IMR-90 (cell line): Measurements from ENCODE around the gene ZNF597. TPM values are rescaled to one million over a fixed set of nuclear protein-coding genes. Genes with fewer than 3 reads are reported as not detected.

Experiments used
- ATAC-seq: fragments of 200-7000 bp; cut with Tn5 transposase; 2 replicates; pipeline ENCODE4 v1.9.1; 2020; ENCODE audit warnings: low read depth, mild to moderate bottlenecking, moderate library complexity
- BruUV-seq: library from RNA; stranded (reverse); fragments of 400-500 nt; replicated peaks from 2 replicates; lab custom pipeline; 2021; lab: Mats Ljungman, UMichigan
- CTCF ChIA-PET: fragments of 300-600 bp; formaldehyde crosslinking; extraction: SDS; loops from one replicate; lab custom pipeline; 2021; ENCODE audit warnings: antibody characterized with exemption; lab: Yijun Ruan, JAX
- POLR2A ChIA-PET: fragments of 300-600 bp; sonication (Branson Sonifier 250); formaldehyde crosslinking; loops from one replicate; lab custom pipeline; 2022; ENCODE audit warnings: antibody characterized with exemption; ENCODE audit not compliant: unreplicated experiment; lab: Charles Lee
- DNase-seq: peaks from one replicate; pipeline ENCODE4 v3.0.0; 2013
- H2AFZ ChIP-seq: replicated peaks from 2 replicates; pipeline ENCODE3; 2013; ENCODE audit warnings: low read length, mild to moderate bottlenecking; ENCODE audit not compliant: poor library complexity
- H2AK5ac ChIP-seq: 2 replicates; pipeline ENCODE4 v1.6.1; 2013; ENCODE audit warnings: low read depth, low read length, inconsistent platforms
- H2AK9ac ChIP-seq: replicated peaks from 2 replicates; pipeline ENCODE3; 2013; ENCODE audit warnings: mild to moderate bottlenecking, low read depth, low read length, moderate library complexity; ENCODE audit not compliant: poor library complexity
- H2BK120ac ChIP-seq: 2 replicates; pipeline ENCODE4 v1.6.1; 2013; ENCODE audit warnings: low read depth, low read length, inconsistent platforms
- H2BK15ac ChIP-seq: 3 replicates; pipeline ENCODE4 v1.6.1; 2013; ENCODE audit warnings: low read depth, low read length, inconsistent platforms
- H2BK20ac ChIP-seq: 2 replicates; pipeline ENCODE4 v1.6.1; 2013; ENCODE audit warnings: low read depth, mild to moderate bottlenecking, inconsistent platforms, low read length, moderate library complexity
- H2BK5ac ChIP-seq: 2 replicates; pipeline ENCODE4 v1.6.1; 2013; ENCODE audit warnings: mild to moderate bottlenecking, low read depth, low read length, inconsistent platforms; ENCODE audit not compliant: poor library complexity, severe bottlenecking
- H3K14ac ChIP-seq: replicated peaks from 2 replicates; pipeline ENCODE4 v1.6.1; 2013; ENCODE audit warnings: low read depth, low read length, inconsistent platforms
- H3K18ac ChIP-seq: 2 replicates; pipeline ENCODE4 v1.6.1; 2013; ENCODE audit warnings: low read depth, low read length, control low read depth
- H3K23ac ChIP-seq: 2 replicates; pipeline ENCODE4 v1.6.1; 2013; ENCODE audit warnings: low read depth, low read length, inconsistent platforms
- H3K27ac ChIP-seq: 2 replicates; pipeline ENCODE4 v1.5.1; 2013; ENCODE audit warnings: mild to moderate bottlenecking, control low read depth, low read length; ENCODE audit not compliant: insufficient read depth
- H3K27me3 ChIP-seq: 2 replicates; pipeline ENCODE4 v1.6.1; 2013; ENCODE audit warnings: low read length; ENCODE audit not compliant: control insufficient read depth, insufficient read depth
- H3K36me3 ChIP-seq: 2 replicates; pipeline ENCODE4 v1.6.1; 2013; ENCODE audit warnings: low read length, mixed read lengths; ENCODE audit not compliant: control insufficient read depth, insufficient read depth
- H3K4ac ChIP-seq: 2 replicates; pipeline ENCODE4 v1.6.1; 2013; ENCODE audit warnings: low read depth, low read length, inconsistent platforms
- H3K4me1 ChIP-seq: 2 replicates; pipeline ENCODE4 v1.6.1; 2013; ENCODE audit warnings: low read length, mixed read lengths; ENCODE audit not compliant: control insufficient read depth, insufficient read depth
- H3K4me2 ChIP-seq: 2 replicates; pipeline ENCODE4 v1.6.1; 2013; ENCODE audit warnings: low read depth, mild to moderate bottlenecking, control low read depth, low read length, moderate library complexity
- H3K4me3 ChIP-seq: 2 replicates; pipeline ENCODE4 v1.5.1; 2013; ENCODE audit warnings: low read depth, mild to moderate bottlenecking, control low read depth, low read length, moderate library complexity; ENCODE audit not compliant: insufficient read depth
- H3K56ac ChIP-seq: 2 replicates; pipeline ENCODE4 v1.6.1; 2013; ENCODE audit warnings: low read length, inconsistent platforms; ENCODE audit not compliant: insufficient read depth; ENCODE audit errors: extremely low read depth
- H3K79me1 ChIP-seq, 2 experiments: 2 replicates each; pipeline ENCODE4 v1.6.1; 2013; ENCODE audit warnings: low read length in 2 of 2, inconsistent platforms in 1 of 2, low read depth in 1 of 2
- H3K9ac ChIP-seq: 2 replicates; pipeline ENCODE4 v1.6.1; 2013; ENCODE audit warnings: low read depth, low read length, control low read depth
- H3K9me1 ChIP-seq: 2 replicates; pipeline ENCODE4 v1.6.1; 2013; ENCODE audit warnings: low read length, inconsistent platforms; ENCODE audit not compliant: insufficient read depth
- H3K9me3 ChIP-seq: 2 replicates; pipeline ENCODE4 v1.6.1; 2013; ENCODE audit warnings: low read length; ENCODE audit not compliant: control insufficient read depth, insufficient read depth
- H4K20me1 ChIP-seq: 2 replicates; pipeline ENCODE4 v1.6.1; 2013; ENCODE audit warnings: low read length, inconsistent platforms; ENCODE audit not compliant: insufficient read depth
- H4K5ac ChIP-seq: 2 replicates; pipeline ENCODE4 v1.6.1; 2013; ENCODE audit warnings: mild to moderate bottlenecking, low read depth, low read length, control low read depth
- H4K8ac ChIP-seq, 2 experiments: 2 replicates each; pipeline ENCODE4 v1.6.1; 2013; ENCODE audit warnings: low read depth in 2 of 2, low read length in 2 of 2, control low read depth in 1 of 2, inconsistent platforms in 1 of 2
- H4K91ac ChIP-seq: 2 replicates; pipeline ENCODE4 v1.6.1; 2013; ENCODE audit warnings: low read depth, low read length, inconsistent platforms; ENCODE audit not compliant: insufficient read depth
- CHD1 ChIP-seq: IDR thresholded peaks from 2 replicates; pipeline ENCODE4 v1.6.1; 2012; ENCODE audit warnings: low read depth, low read length, improper control_type of control experiment
- FOS ChIP-seq: fragments of 150-350 bp; IDR thresholded peaks from 2 replicates; pipeline ENCODE4 v1.6.1; 2016; ENCODE audit warnings: low read depth, low read length
- MAFK ChIP-seq: IDR thresholded peaks from 2 replicates; pipeline ENCODE4 v1.6.1; 2012; ENCODE audit warnings: low read depth, low read length, improper control_type of control experiment
- POLR2A ChIP-seq: IDR thresholded peaks from 2 replicates; pipeline ENCODE4 v1.6.1; 2012; ENCODE audit warnings: mild to moderate bottlenecking, low read depth, low read length
- RAD21 ChIP-seq: IDR thresholded peaks from 2 replicates; pipeline ENCODE4 v1.6.1; 2012; ENCODE audit warnings: low read length, improper control_type of control experiment
- WGBS, 2 experiments: methylation state at CpG; one replicate each; pipeline versions ENCODE4 v1.1.5 to v1.1.7; 2013; ENCODE audit warnings: missing lambda C conversion rate in 2 of 2; ENCODE audit not compliant: insufficient read length in 1 of 2; ENCODE audit errors: extremely low coverage in 2 of 2; 5-methylcytosine and 5-hydroxymethylcytosine counted together
- dilution Hi-C: fragments of 300-500 bp; cut with HindIII; formaldehyde crosslinking; loops from one replicate; pipeline ENCODE4 v1.14.3; 2018; ENCODE audit warnings: low sequenced_read_pairs; ENCODE audit not compliant: unreplicated experiment
- in situ Hi-C: fragments of 300-500 bp; cut with MboI; formaldehyde crosslinking; loops from 3 replicates; pipeline ENCODE4 v1.14.3; 2019; ENCODE audit warnings: low sequenced_read_pairs, inconsistent platforms, mixed read lengths
- intact Hi-C: fragments of 100-400 bp; cut with micrococcal nuclease; formaldehyde crosslinking; loops from 2 replicates; pipeline ENCODE4 v1.10.0; 2022
- polyA plus RNA-seq, 3 experiments: library from polyadenylated mRNA; depleted of rRNA; stranded (reverse); fragments of >200 nt; gene quantifications; 2 replicates each; pipeline ENCODE4 v1.2.3, GENCODE V29; 2012; ENCODE audit warnings: low replicate concordance in 1 of 3
- total RNA-seq: library from RNA; depleted of rRNA; stranded (reverse); fragments of >200 nt; gene quantifications from 2 replicates; pipeline ENCODE4 v1.2.3, GENCODE V29; 2012
- TF ChIP-seq, protein P1 (sequence below): fragments of 150-350 bp; IDR thresholded peaks from 2 replicates; pipeline ENCODE4 v1.6.1; 2016; ENCODE audit warnings: low read depth, mild to moderate bottlenecking, low read length, moderate library complexity, borderline replicate concordance

Gene ZNF597
- total and polyA plus RNA-seq, 2 of the 4 experiments (the other 2 are of a cell fraction) = 0.91 to 3.0 TPM

DNA sequence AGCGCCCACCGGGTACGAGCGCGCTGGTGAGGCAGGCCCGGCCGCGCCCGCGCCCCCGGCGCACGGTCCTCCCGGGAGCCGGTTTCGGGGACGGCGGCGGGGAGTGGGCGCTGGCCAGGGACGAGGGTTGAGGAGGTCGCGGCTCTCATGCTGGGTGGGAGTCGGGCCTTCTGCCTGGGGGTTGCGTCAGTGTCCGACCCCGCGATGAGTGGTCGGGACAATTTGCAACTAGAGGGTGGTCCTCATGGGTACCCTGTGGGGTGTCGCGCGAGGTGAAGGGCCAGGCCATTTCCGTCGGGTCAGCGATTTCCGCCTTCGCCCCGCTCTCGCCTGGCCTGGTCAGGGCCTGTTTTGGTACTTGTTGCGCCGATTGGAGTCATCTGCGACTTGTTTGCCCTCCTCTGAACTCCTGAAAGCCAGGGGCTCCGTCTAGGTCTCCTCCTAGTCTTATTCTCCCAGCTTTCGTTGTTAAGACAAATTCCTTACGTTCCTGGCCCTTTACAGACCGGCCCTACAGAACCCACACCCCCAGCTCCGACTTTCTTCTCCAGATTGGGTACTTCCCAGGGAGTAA, 15.1 kb upstream of the ZNF597 start:
- H3K79me1 ChIP-seq = peaks cover 10 to 60% of the 10 kb centered on the region in 2 experiments; a peak in 3 of 4 replicates
- no peaks in the 10 kb centered on the region for H3K9me3 ChIP-seq
- peak overlapping the region; percentile 79 for H3K56ac ChIP-seq
- H4K20me1 ChIP-seq = peaks cover 49% of the 10 kb centered on the region
- intact Hi-C loops = loop anchor here (2.0 kb wide), 2 partner anchors 42 to 58 kb away; partner anchors contain the start of genes CLUAP1, ZNF174 and ZSCAN32
- peaks cover 9% of the 10 kb centered on the region for H3K4me1 ChIP-seq
- DNase-seq (peak; percentile 49), ATAC-seq (peak; percentile 37)
- peak overlapping the region; percentile 4; the same call in 1 of the 2 replicates for H2BK120ac ChIP-seq
- H3K4me2 ChIP-seq = peak overlapping the region; percentile 96
- peak overlapping the region; percentile 92 for H3K27ac ChIP-seq
- H2AK5ac ChIP-seq = peak overlapping the region; percentile 88
- TF ChIP-seq MAFK (peak; percentile 82), RAD21 (no peak), FOS (no peak), CHD1 (no peak), POLR2A (no peak)
- TF ChIP-seq, protein P1, sequence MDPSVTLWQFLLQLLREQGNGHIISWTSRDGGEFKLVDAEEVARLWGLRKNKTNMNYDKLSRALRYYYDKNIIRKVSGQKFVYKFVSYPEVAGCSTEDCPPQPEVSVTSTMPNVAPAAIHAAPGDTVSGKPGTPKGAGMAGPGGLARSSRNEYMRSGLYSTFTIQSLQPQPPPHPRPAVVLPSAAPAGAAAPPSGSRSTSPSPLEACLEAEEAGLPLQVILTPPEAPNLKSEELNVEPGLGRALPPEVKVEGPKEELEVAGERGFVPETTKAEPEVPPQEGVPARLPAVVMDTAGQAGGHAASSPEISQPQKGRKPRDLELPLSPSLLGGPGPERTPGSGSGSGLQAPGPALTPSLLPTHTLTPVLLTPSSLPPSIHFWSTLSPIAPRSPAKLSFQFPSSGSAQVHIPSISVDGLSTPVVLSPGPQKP = no peak
- in situ Hi-C loops = no loop called here
- CTCF ChIA-PET = no interaction called here
- H4K5ac ChIP-seq = peak overlapping the region; percentile 69
- peak overlapping the region; percentile 96 for H3K14ac ChIP-seq
- peak overlapping the region; percentile 64 for H4K91ac ChIP-seq
- H2AFZ ChIP-seq = peak overlapping the region; percentile 94
- peak overlapping the region; percentile 86 for H3K4me3 ChIP-seq
- WGBS, 2 experiments = 1% methylated on average over 34 of the region's 47 CpGs; no CpG with 5 or more reads in 1 of the 2 experiments
- dilution Hi-C loops = no loop called here
- no peaks in the 10 kb centered on the region for H3K27me3 ChIP-seq
- H2AK9ac ChIP-seq = peak overlapping the region; percentile 100
- H4K8ac ChIP-seq = peak overlapping the region; percentile 55 to 65
- H2BK5ac ChIP-seq = peak overlapping the region; percentile 89
- BruUV-seq = no TSS peak
- POLR2A ChIA-PET = no interaction called here
- H3K23ac ChIP-seq = peak overlapping the region; percentile 93
- H3K9ac ChIP-seq = peak overlapping the region; percentile 90
- no peak overlapping the region for H2BK20ac ChIP-seq
- H3K18ac ChIP-seq = peak overlapping the region; percentile 69; the same call in 1 of the 2 replicates
- H3K4ac ChIP-seq = peak overlapping the region; percentile 90
- H3K9me1 ChIP-seq = peaks cover 26% of the 10 kb centered on the region
- no peak overlapping the region for H2BK15ac ChIP-seq
- H3K36me3 ChIP-seq = no peaks in the 10 kb centered on the region
